HUDEP-2 (cell line): Measurements from ENCODE around the gene BCL2L1.
"Not testable (repeated sequence)": the region's sequence is repeated elsewhere in the genome, so short reads cannot be mapped to it uniquely, and the experiment has no call there.

ENCODE experiments used
- DNase-seq, 76 experiments: peaks; one replicate each; lab custom pipeline; 2025; ENCODE audit not compliant: unreplicated experiment in 76 of 76; lab: John Stamatoyannopoulos, UW

BCL2L1 gene

GRCh38 chr20:31677553-31678260 is 45.0 kb downstream of the BCL2L1 start:
- no peak for DNase-seq

DNA sequence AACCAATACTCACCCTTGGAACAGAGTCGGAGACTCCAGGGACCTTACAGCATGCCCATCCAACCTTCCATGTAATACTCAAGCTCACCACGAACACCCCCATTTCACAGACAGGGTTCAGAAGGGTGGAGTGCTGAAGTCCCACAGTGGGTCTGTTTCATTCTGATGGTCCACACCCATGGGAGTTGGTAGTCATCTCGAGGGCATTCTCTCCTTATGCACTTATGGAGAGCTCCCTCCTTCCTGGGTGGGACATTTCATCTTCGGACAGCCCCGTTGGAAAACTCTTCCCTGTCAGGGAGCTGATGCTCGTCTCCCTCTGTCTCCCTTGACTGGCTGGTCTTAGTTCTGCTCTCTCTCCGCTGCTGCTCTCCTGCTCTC is 46.1 kb downstream of the BCL2L1 start:
- DNase-seq = peak in 55 of 76 experiments; percentile 14 to 76 (median 40)

DNA sequence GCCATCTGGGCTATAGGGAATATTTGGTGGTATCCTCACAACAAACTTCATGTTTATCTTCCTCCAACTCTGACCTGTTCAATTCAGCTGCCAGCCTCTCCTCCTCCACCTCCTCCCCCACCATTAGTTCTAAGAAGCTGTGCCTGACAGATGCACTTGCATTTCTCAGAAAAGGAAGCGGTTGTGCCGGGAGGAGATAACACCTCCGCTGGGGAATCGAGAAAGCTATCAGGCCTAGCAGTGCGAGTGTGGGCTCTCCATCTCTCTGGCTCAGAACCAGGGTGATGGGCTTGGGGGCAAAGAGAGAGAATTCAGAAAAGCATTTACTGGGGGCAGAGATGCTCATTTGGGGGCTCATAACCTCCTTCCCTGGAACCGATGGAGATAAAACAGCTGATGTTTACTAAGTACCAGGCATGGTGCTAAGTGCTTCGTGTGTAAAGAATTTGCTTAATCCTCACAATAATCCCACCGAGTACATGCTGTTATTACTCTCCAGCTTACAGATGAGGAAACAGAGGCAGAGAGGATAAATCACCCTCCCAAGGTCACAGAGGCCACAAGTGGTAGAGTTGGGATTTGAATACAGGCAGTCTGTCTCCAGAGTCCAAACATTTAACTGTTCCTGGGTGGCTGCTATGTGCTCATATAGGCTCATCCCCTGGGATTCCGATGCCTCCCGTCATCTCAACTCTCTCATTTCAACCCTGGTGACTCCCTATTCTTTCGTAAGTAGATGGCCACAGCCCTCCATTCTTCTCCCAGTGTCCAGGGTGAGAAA is 46.6 kb downstream of the BCL2L1 start:
- DNase-seq = peak in 75 of 76 experiments; percentile 63 to 97 (median 88)

DNA sequence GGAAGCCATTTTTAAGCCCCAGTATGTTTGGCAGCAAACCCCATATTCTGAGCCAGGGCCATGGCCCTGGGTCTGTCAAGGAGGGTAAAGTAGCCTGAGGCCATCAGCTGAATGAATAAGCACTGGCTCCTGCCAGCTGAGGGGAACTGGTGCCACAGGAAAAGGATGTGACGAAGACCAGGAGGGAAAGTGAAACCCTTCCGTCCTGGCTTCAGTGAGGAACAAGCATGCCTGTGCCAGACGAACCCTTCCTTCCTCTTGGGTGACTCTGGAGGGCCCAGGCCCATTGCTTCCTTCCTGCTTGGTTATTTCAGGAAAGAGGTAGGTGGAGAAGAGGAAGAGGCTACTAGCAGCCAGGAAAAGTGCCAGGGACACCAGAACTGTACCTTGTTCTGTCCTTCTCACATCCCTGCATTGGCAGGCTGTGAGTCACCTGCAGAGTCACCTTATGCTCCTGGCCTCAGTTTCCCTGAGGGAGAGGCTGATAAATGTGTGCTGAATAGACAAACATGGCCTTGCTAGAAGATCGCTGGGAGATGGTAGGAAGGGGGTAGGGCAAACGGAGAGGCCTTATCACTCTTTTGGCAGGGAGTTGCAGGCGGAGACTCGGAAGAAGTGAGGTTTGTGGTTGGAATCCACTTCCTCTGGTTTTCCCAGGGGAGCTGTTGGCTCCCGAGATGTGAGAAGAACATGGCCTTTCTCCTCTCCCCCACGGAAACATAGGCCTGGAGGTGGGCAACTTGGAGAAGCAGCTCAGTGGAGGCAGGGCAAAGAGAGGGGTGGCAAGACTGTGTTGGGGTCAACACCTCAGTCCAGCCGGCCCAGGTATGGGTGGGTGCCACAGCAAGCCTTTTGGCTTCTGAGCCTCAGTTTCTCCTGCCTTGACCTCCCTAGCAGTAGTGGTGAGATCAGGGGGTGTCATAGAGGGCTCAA is 47.5 kb downstream of the BCL2L1 start:
- DNase-seq = peak in 73 of 76 experiments; percentile 36 to 87 (median 63)

DNA sequence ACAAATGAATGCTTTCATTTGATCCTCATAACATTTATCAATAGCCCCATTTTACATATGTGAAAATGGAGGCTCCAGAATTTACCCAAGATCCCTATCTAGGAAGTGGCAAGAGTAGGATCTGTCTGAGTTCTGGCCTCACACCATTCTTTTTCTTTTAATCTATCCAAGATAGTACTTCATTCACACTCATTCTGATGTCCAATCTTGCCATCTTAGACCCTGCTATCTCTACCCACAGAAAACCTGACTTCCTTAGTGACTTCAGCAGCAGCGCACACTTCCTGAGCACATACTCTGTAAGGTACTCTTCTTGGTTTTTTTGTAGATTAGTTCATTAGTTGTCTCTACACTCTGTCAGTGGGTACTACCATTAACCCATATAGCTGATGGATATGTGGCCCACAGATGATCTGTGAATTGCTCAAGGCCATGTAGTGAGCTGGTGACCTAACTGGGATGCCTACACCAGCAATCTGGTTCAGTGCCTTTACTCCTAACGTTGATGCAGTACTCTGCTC is 48.7 kb downstream of the BCL2L1 start:
- DNase-seq = peak in 8 of 76 experiments; percentile 15 to 45 (median 26)

DNA sequence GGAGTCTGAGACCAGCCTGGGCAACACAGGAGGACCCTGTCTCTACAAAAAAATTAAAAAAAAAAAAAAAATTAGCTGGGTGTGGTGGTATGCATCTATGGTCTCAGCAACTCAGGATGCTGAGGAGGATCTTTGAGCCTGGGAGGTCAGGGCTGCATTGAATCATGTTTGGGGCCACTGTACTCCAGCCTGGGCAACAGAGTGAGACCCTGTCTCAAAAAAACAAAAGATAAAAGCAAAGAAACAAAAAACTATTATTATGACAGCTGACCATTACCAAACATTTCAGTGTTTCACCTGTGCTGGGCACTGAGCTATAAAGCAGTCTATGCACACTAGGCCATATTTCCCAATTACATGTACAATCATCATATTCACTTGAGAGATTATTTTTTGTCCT is 49.2 kb downstream of the BCL2L1 start:
- DNase-seq = no peak

DNA sequence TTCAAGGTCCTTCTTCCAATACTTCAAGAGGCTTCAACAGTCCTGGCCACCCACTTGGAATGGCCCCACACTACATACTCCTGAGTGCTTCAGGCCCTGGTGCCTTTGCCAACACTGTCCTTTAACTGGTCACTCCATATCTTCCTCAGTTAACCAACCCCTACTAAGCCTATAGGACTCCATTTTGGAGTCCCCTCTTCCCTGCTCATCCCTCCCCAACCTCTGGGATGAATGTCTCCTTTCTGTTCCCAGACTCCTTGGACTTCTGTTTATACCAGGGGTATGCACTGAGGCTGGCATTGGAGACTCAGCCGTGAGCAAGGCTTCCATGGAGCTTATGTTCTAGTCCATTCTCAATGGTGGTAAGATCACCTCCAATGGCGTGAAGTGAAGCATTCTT is 51.3 kb downstream of the BCL2L1 start:
- no peak for DNase-seq

DNA sequence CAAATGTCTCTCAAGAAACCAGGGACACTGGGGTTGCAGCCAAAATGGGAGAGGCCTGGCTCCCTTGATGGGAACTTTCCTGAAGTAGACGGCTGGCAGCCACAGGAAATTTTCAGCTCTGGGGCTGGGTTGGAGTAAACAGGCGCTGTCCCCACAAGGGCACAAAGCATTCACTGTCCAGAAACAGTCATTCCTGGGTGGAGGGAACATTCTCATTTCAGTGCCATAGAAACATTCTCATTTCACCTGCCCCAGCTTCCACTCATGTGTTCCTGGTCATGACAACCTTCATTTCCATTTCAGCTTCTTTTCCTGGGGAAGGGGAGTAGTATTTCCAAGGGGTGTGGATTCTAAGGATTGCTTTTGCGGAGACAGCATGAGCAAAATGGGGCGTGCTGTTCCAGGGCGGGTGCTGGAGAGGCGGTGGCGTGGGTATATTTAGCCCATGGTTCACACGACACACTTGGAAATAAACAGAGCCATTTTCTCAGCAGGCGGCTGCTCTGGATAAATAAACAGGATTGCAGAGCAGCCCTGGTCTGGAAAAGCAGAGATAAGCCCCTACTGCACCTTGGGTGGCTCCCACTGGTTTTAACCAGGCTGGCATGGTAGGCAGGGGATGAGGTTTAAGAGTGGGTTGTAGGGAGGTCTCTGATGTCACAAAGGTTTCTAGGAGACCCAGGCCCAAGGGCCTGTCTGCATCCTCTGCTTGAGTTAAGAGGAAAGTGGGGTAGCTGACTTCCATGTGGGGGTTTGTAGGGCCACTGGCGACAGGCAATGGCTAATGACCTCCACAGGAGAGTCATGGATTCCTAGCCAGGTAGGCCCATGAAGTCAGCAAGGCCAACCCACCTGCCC is 52.1 kb downstream of the BCL2L1 start:
- peak in 38 of 76 experiments; percentile 14 to 62 (median 36) for DNase-seq

GRCh38 chr20:31669876-31670275 is 52.8 kb downstream of the BCL2L1 start:
- DNase-seq = no peak

DNA sequence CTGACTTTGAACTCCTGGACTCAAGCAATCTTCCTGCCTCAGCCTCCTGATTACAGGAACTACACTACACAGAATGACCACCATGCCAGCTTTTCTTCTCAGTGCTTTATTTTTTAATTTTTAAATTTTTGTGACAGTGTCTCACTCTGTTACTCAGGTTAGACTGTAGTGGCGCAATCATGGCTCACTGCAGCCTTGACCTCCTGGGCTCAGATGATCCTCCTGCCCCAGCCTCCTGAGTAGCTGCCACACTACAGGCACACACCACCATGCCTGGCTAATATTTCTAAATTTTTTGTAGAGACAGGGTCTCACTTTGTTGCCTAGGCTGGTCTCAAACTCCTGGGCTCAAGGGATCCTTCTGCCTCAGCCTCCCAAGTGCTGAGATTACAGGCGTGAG is 53.7 kb downstream of the BCL2L1 start:
- not testable (repeated sequence) for DNase-seq

DNA sequence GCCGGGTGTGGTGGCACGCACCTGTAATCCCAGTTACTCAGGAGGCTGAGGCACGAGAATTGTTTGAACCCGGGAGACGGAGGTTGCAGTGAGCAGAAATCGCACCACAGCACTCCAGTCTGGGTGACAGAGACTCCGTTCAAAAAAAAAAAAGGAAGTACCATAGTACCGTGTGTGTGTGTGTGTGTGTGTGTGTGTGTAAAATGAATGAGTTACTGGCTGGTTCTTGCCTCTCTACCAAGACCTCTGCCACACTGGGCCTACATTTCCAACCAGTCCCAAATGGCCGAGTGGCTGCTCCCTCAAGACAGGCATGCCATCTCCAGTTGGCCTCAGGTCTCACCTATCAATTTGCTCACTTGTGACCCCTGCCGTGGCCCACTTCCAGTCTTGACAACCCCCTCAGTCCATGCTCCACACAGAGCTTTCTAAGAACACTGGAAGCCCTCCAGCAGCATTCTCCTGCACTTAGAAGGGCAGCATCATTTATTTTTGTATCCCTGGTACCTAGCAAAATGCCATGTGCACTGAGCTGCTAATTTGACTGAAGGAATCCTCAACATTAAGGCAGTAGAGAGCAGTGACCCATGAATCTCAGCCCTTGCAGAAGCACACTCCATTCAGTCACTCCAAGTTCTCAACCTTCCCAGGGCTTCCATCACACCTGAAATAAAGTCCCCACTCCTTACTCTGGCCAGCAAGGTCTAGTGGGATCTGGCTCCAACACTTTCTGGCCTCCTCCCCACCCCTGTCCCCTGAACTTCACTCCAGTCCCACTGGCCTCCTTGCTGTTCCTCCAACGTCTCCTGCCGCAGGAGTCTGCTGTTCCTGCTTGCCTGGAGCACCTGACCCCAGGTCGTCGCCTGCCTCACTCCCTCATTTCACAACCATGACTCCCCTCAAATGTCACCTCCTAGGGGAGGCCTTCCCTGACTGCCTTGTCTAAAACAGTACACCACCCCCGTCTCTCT is 55.1 kb downstream of the BCL2L1 start:
- peak in 9 of 76 experiments; percentile 10 to 45 (median 22) for DNase-seq

DNA sequence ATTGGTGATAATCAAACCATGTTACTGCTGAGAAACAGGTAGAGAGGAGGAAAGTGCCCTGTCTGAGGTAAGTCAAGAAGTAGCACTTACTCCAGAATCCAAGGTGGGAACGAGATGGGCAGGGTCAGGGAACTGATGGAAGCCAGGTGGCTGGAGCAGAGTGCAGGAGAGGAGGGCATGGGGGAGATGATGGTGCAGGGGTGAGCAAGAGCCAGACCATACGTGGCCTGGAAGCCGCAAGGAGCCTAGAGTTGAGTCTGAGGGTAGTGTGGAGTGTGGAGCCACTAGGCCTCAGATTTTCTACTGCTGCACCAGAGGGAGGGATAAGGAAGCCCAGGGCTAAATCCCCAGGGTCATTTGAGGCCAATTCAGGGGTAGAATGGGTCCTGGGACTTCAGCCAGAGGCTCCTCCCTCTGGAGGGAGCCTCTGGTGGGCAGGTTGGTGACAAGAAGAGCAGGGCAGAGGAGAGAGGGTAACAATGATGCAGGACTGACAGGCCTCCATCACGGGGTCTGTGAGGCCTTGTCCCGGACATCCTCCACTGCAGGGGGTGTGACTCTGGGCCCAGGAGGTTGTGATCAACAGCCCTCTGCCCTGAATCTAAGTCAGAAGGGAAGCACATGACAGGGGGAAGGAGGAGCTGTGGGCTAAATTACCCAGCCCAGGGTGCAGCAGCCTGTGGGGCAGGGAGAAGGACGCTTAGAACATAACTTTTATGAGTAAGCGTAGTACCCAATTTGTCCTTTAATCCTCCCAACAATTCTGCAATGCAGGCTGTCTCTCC is 56.2 kb downstream of the BCL2L1 start:
- peak in 65 of 76 experiments; percentile 13 to 82 (median 57) for DNase-seq

- no peak for DNase-seq
Observed at GRCh38 chr20:31665753-31666152, 56.9 kb downstream of the BCL2L1 start.

DNA sequence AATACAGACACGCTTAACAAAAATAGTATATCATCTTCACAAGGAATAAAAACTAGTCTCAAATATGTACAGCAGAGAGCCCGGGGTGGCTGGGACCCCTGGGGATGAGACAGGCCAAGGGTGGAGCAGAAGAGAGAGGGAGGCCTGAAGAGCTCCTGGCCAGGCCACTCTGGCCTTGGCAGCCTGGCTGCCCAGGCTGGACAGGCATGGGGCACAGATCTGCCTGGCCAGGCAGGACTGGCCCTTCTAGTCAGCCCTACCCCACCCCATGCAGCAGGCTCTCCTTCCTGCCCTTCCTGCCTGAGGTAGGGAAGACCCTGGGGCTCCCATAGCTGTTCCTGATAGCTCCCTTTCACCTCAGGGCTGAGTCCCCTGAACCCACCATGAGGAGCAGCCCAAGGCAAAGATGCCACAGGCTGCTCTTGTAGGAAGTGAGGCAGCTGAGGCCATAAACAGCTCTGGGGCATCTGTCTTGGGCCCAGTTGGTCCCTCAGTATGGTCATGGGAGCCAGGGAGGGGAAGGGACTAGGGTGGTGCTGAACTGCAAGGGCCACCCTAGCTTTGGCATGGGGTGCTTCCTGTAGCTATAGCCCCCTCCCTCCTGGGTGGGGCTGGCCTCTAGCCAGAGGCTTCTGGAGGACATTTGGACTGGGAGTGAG is 57.8 kb downstream of the BCL2L1 start:
- DNase-seq = peak in 12 of 76 experiments; percentile 12 to 31 (median 17)

DNA sequence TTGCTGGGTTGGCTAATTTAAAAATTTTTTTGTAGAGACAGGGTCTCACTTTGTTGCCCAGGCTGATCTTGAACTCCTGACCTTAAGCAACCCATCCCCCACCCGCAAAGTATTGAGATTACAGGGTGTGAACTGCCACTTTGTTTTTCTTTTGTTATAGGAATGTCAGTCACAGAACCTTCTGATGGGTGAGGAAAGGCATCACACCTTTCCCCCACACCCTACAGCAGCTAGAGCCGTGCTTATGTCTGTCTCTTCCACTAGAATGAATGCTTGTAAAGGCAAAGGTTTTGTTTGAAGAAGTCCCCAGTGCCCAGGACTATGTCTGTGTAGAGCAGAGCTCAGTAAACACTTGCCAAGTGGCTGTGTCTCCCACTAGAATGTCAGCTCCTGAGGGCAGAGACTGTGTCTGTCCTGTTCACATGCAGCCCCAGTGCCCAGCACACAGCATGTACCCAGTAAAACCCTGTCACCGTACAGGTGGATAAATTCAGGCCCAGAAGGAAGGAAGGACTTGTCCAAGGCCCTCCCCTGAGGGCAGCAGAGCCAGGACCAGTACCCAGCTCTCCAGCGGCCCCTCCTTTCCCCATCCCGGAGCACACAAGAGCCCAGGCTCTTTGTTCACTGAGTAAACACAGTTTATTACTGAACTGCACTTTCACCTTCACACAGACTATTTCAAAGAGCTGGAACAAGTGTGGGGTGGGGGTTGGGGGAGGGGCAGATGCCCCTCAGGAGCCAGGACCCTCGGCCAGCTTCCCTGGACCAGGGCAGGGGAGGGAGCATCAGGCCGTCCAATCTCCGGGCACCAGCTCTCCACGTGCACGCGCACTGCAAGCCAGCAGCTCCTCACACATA is 58.6 kb downstream of the BCL2L1 start:
- DNase-seq = peak in 2 of 76 experiments; percentile 15 to 23

GRCh38 chr20:31663524-31663837 is 59.2 kb downstream of the BCL2L1 start:
- no peak for DNase-seq
